Measurements from ENCODE around the gene KCNQ5.

KCNQ5 gene

GRCh38 chr6:72748759-72749158, 126.9 kb downstream of the KCNQ5 start:
- DNase-seq, result no peak

- DNase-seq, result no peak
Measured at GRCh38 chr6:72755752-72756151, 133.9 kb downstream of the KCNQ5 start.

- DNase-seq, result no peak
Measured at GRCh38 chr6:72757048-72757447, 135.2 kb downstream of the KCNQ5 start.

GRCh38 chr6:72757926-72758325, 136.1 kb downstream of the KCNQ5 start:
- DNase-seq, result no peak

- no peak for DNase-seq
Measured at GRCh38 chr6:72758901-72759300, 137.0 kb downstream of the KCNQ5 start.

- DNase-seq, result no peak
Measured at GRCh38 chr6:72760114-72760793, 138.4 kb downstream of the KCNQ5 start.

GRCh38 chr6:72761761-72762160, 139.9 kb downstream of the KCNQ5 start:
- DNase-seq, result no peak

GRCh38 chr6:72769459-72770125, 147.7 kb downstream of the KCNQ5 start:
- no peak for DNase-seq

- no peak for DNase-seq
Measured at GRCh38 chr6:72770959-72771358, 149.1 kb downstream of the KCNQ5 start.

GRCh38 chr6:72776456-72776855, 154.6 kb downstream of the KCNQ5 start:
- DNase-seq, result no peak

GRCh38 chr6:72781624-72782023, 159.8 kb downstream of the KCNQ5 start:
- DNase-seq, result no peak

- no peak for DNase-seq
Measured at GRCh38 chr6:72783035-72783434, 161.2 kb downstream of the KCNQ5 start.

GRCh38 chr6:72783666-72784065, 161.8 kb downstream of the KCNQ5 start:
- no peak for DNase-seq

- no peak for DNase-seq
Measured at GRCh38 chr6:72784071-72784470, 162.2 kb downstream of the KCNQ5 start.

GRCh38 chr6:72784581-72784980, 162.7 kb downstream of the KCNQ5 start:
- DNase-seq, result no peak

GRCh38 chr6:72787391-72788031, 165.6 kb downstream of the KCNQ5 start:
- DNase-seq, result no peak

GRCh38 chr6:72788188-72788587, 166.3 kb downstream of the KCNQ5 start:
- DNase-seq, result no peak

- no peak for DNase-seq
Measured at GRCh38 chr6:72789145-72789544, 167.3 kb downstream of the KCNQ5 start.

GRCh38 chr6:72792692-72793091, 170.8 kb downstream of the KCNQ5 start:
- no peak for DNase-seq

GRCh38 chr6:72793641-72794395, 172.0 kb downstream of the KCNQ5 start:
- no peak for DNase-seq

GRCh38 chr6:72798196-72798595, 176.3 kb downstream of the KCNQ5 start:
- no peak for DNase-seq

- no peak for DNase-seq
Measured at GRCh38 chr6:72809746-72810379, 188.0 kb downstream of the KCNQ5 start.

Data from activated CD4-positive, alpha-beta T cell treated with anti-CD3 and anti-CD28 coated beads, Interleukin-2, amount 50 U/mL, for 4 hours (primary cell).